Activated gamma-delta T cell treated with anti-CD3 and anti-CD28 coated beads, Interleukin-2, amount 50 U/mL, for 16 hours (primary cell): ENCODE measurements around the gene COA7.
"Not testable (repeated sequence)": the region's sequence is repeated elsewhere in the genome, so short reads cannot be mapped to it uniquely, and the experiment has no call there.

Source experiments
- DNase-seq: peaks from one replicate; pipeline ENCODE4 v3.0.0-alpha.2; 2020; ENCODE audit warnings: low read depth

COA7 gene

GRCh38 chr1:52706136-52706670, 8.1 kb upstream of the COA7 start:
- DNase-seq: no peak

GRCh38 chr1:52702886-52703787, 5.0 kb upstream of the COA7 start:
- DNase-seq: peak; percentile 67

GRCh38 chr1:52695627-52696026, 2.5 kb downstream of the COA7 start:
- no peak for DNase-seq

- DNase-seq: no peak
Observed at GRCh38 chr1:52693843-52694242, 4.3 kb downstream of the COA7 start.

GRCh38 chr1:52693351-52693750, 4.8 kb downstream of the COA7 start:
- not testable (repeated sequence) for DNase-seq

GRCh38 chr1:52692697-52693096, 5.5 kb downstream of the COA7 start:
- no peak for DNase-seq

GRCh38 chr1:52691821-52692220, 6.3 kb downstream of the COA7 start:
- DNase-seq: no peak

GRCh38 chr1:52686830-52687229, 11.3 kb downstream of the COA7 start:
- no peak for DNase-seq

GRCh38 chr1:52686261-52686751, 11.8 kb downstream of the COA7 start:
- DNase-seq: peak; percentile 65

- no peak for DNase-seq
Observed at GRCh38 chr1:52684545-52684944, 13.6 kb downstream of the COA7 start.

- no peak for DNase-seq
Observed at GRCh38 chr1:52683367-52683940, 14.7 kb downstream of the COA7 start.

GRCh38 chr1:52681136-52681535, 17.0 kb downstream of the COA7 start:
- no peak for DNase-seq

GRCh38 chr1:52680353-52680752, 17.8 kb downstream of the COA7 start:
- DNase-seq: no peak

- DNase-seq: no peak
Observed at GRCh38 chr1:52679498-52679897, 18.6 kb downstream of the COA7 start.

GRCh38 chr1:52679048-52679447, 19.1 kb downstream of the COA7 start:
- DNase-seq: no peak

- DNase-seq: no peak
Observed at GRCh38 chr1:52677076-52677806, 20.9 kb downstream of the COA7 start.

- no peak for DNase-seq
Observed at GRCh38 chr1:52676249-52676903, 21.8 kb downstream of the COA7 start.

- DNase-seq: no peak
Observed at GRCh38 chr1:52674497-52675384, 23.4 kb downstream of the COA7 start.

- no peak for DNase-seq
Observed at GRCh38 chr1:52673513-52673912, 24.6 kb downstream of the COA7 start.

- no peak for DNase-seq
Observed at GRCh38 chr1:52672946-52673345, 25.2 kb downstream of the COA7 start.

- no peak for DNase-seq
Observed at GRCh38 chr1:52670604-52671003, 27.5 kb downstream of the COA7 start.
